Activated T-cell treated with anti-CD3 and anti-CD28 coated beads for 24 hours (primary cell): ENCODE data around the gene C10orf95.

Source experiments
- DNase-seq: peaks from one replicate; pipeline ENCODE4 v3.0.0-alpha.2; 2020; ENCODE audit warnings: low read depth

The C10orf95 gene

GRCh38 chr10:102401342-102401654 is 50.0 kb downstream of the C10orf95 start:
- DNase-seq = no peak

GRCh38 chr10:102400598-102401341 is 50.6 kb downstream of the C10orf95 start:
- no peak for DNase-seq

- no peak for DNase-seq
These were observed 51.3 kb downstream of the C10orf95 start for GRCh38 chr10:102400076-102400475.
